HFFc6 (cell line): ENCODE measurements around the gene TMCC1. TPM values are rescaled to one million over a fixed set of nuclear protein-coding genes. Genes with fewer than 3 reads are reported as not detected.
A peak's percentile ranks its signal among the peaks of the same experiment; 100 is the strongest.

ENCODE experiments used
- DNase-seq: peaks from one replicate; pipeline ENCODE4 v3.0.0-alpha.2; 2018
- H3K27ac Mint-ChIP-seq: 2 replicates; pipeline ENCODE4 v1.8.0; 2020; ENCODE audit warnings: mild to moderate bottlenecking, mixed read lengths
- H3K27me3 Mint-ChIP-seq: 2 replicates; pipeline ENCODE4 v1.8.0; 2021; ENCODE audit warnings: mild to moderate bottlenecking, moderate library complexity, mixed read lengths; ENCODE audit not compliant: insufficient read depth
- H3K36me3 Mint-ChIP-seq: 2 replicates; pipeline ENCODE4 v1.8.0; 2021; ENCODE audit warnings: low read depth, mixed read lengths
- H3K4me1 Mint-ChIP-seq: 2 replicates; pipeline ENCODE4 v1.8.0; 2020; ENCODE audit warnings: low read depth, mixed read lengths
- H3K4me3 Mint-ChIP-seq: 2 replicates; pipeline ENCODE4 v1.8.0; 2020; ENCODE audit warnings: mild to moderate bottlenecking, moderate library complexity, mixed read lengths
- H3K9me3 Mint-ChIP-seq: 2 replicates; pipeline ENCODE4 v1.8.0; 2020; ENCODE audit warnings: mild to moderate bottlenecking, mixed read lengths
- total RNA-seq, 6 experiments: library from RNA; stranded (reverse); fragmentation: NEBNext Ultra II Directional; extraction: Animal tissue kit (Norgen Biotek cat#: 25700); gene quantifications; 2 replicates in 1 of 6; 3 replicates in 5 of 6; pipeline ENCODE4 v1.2.3, GENCODE V29; 2021
- TF ChIP-seq, protein P1 (sequence below): fragments of 200-600 bp; sonication (generic); IDR thresholded peaks from 2 replicates; pipeline ENCODE4 v1.5.0; 2021; ENCODE audit warnings: antibody characterized with exemption, mild to moderate bottlenecking

TMCC1 gene
- total RNA-seq, 6 experiments from 2014 or later: 14.3 to 20.8 (median 16.7) TPM

DNA sequence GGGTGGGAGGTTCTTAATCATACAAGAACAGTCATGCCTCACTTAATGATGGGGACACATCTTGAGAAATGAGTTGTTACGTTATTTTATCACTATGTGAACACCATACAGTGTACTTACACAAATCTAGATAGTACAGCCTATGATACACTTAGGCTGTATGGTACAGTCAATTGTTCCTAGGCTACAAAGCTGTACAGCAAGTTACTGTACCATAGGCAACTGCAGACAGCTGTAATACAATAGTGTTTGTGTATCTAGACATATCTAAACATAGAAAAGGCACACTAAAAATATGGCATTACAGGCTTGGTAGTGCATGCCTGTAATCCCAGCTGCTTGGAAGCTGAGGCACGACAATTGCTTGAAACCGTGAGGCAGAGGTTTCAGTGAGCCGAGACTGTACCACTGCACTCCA, 231.3 kb downstream of the TMCC1 start:
- TF ChIP-seq, protein P1, sequence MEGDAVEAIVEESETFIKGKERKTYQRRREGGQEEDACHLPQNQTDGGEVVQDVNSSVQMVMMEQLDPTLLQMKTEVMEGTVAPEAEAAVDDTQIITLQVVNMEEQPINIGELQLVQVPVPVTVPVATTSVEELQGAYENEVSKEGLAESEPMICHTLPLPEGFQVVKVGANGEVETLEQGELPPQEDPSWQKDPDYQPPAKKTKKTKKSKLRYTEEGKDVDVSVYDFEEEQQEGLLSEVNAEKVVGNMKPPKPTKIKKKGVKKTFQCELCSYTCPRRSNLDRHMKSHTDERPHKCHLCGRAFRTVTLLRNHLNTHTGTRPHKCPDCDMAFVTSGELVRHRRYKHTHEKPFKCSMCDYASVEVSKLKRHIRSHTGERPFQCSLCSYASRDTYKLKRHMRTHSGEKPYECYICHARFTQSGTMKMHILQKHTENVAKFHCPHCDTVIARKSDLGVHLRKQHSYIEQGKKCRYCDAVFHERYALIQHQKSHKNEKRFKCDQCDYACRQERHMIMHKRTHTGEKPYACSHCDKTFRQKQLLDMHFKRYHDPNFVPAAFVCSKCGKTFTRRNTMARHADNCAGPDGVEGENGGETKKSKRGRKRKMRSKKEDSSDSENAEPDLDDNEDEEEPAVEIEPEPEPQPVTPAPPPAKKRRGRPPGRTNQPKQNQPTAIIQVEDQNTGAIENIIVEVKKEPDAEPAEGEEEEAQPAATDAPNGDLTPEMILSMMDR: no peak
- Mint-ChIP-seq H3K4me1 (peaks cover 54% of the 10 kb centered on the region), H3K36me3 (no peaks in the 10 kb centered on the region; the same call in 1 of the 2 replicates), H3K4me3 (no peak overlapping the region), H3K9me3 (no peaks in the 10 kb centered on the region), H3K27ac (peak overlapping the region; percentile 73; the same call in 1 of the 2 replicates), H3K27me3 (no peaks in the 10 kb centered on the region)
- no peak for DNase-seq

DNA sequence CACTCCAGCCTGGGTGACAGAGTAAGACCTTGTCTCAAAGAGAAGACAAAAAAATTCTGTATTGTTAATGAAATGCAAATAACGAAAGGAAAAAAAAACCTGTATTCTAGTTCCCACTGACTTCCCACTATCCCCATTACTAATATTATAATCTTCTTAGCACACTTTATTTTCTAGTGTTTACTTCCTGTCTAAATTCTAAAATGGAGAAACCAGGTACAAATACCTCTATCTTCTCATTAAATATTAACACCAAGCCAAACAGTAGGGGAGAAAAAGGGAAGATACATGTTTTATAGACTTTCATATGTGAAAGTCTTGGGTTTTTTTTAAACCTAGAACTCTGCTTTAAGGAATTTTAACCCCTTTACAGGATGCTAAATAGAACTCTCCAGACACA, 231.7 kb downstream of the TMCC1 start:
- Mint-ChIP-seq H3K27ac (no peak overlapping the region), H3K9me3 (no peaks in the 10 kb centered on the region), H3K4me3 (no peak overlapping the region), H3K4me1 (peaks cover 58% of the 10 kb centered on the region), H3K27me3 (no peaks in the 10 kb centered on the region), H3K36me3 (no peaks in the 10 kb centered on the region; the same call in 1 of the 2 replicates)
- TF ChIP-seq, protein P1: no peak
- no peak for DNase-seq

DNA sequence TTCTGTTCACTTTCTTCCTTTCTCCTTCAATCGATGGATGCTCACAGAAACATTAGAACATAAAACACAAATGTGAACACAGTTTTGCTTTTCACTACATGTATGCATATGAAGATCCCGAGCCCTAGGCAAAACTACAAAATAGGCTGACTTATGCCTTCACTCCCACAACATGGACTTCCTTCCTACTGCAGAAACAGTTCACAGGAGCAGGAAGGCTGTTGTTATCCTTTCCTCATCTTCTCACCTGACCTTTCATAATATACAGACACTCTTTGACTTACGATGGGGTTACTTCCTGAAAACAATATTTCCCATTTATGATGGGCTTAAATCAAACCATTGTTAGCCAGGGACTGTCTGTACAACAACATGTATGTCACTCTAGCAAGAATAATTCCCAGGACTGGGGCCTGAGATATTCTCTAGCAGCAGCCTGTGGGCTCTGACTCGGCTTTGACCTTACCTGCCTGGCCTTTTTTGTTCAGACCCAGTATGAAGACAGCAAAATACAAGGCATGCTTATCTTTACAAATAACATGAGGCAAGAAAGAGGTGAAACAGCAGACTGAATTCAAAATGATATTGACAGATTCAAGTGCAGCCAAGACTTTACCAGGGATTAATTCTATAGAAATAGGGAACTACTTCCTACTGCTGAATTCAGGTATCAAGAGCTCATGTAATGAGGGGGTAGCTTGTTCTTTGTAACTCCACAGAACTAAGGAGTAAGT, 235.2 kb downstream of the TMCC1 start:
- no peaks in the 10 kb centered on the region for H3K27me3 Mint-ChIP-seq
- TF ChIP-seq, protein P1: no peak
- no peak for DNase-seq
- H3K4me1 Mint-ChIP-seq: peaks cover 60% of the 10 kb centered on the region
- H3K9me3 Mint-ChIP-seq: no peaks in the 10 kb centered on the region
- H3K4me3 Mint-ChIP-seq: no peak overlapping the region
- H3K27ac Mint-ChIP-seq: peak overlapping the region; percentile 59
- H3K36me3 Mint-ChIP-seq: peaks cover 5% of the 10 kb centered on the region; the same call in 1 of the 2 replicates

DNA sequence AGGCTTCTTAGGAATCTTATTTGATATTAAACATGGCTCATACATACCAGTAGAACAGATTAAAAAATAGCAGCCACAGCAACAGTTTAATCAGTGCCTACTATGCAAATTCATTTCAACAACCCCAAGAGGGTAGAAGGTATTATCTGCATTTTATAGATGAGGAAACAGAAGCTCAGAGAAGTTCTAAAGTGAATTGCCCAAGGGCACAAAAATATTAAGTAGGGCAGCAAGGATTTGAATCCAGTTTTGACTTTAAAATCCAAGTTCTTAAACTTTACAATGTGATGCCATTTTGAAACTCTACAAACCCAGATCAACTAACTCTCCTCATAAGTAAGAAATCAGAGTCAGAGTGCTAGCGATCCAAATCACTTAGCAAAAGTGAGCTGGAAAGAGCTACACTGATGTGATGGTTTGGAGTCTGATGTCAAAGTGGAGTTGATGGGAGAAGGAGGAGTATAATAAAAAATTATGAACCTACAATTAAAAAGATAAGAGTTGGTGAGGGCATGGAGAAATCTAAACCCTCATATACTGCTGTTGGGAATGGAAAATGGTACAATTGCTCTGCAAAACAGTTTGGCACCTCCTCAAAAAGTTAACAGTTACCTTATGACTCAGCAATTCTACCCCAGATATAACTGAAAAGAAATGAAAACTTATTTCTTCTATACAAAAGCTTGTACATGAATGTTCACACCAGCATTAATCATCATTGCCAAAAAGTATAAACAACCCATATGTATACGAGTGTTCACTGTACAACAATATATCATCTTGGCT, 236.1 kb downstream of the TMCC1 start:
- 0 out of 2 replicates have a peak, but pooled peaks cover 5% of the 10 kb centered on the region for H3K36me3 Mint-ChIP-seq
- no peaks in the 10 kb centered on the region for H3K27me3 Mint-ChIP-seq
- peaks cover 60% of the 10 kb centered on the region for H3K4me1 Mint-ChIP-seq
- peak overlapping the region; percentile 59 for H3K27ac Mint-ChIP-seq
- DNase-seq: peak; percentile 8
- TF ChIP-seq, protein P1: no peak
- H3K4me3 Mint-ChIP-seq: no peak overlapping the region
- no peaks in the 10 kb centered on the region for H3K9me3 Mint-ChIP-seq

DNA sequence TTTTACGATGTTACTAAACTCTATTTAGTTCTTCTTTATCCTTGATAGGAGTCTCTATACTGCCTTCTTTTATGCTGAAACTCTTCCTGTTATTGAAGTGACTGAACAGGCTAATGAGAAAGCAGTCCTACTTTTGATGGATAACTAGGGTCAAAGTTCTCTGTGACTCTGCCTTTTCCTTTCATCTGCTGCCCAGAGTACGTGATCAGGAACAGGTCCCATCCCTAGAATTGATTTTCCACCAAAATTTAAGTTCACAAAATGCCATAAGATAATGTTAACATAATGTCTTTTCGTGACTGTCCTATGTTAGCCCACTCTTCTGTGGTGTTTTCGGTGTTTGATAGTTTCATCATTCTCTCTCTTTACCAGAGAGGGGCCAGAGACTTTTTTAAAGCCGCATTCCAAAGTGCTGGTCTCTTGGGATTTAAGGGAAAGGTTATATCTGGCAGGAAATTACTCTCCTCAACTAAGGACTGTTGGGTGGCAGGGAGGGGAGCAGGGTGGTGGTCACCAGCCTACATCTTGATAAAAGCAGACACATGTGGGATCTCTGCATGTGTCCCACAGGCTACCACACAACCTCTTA, 236.8 kb downstream of the TMCC1 start:
- Mint-ChIP-seq H3K27me3 (no peaks in the 10 kb centered on the region), H3K36me3 (0 out of 2 replicates have a peak, but pooled peaks cover 5% of the 10 kb centered on the region), H3K4me3 (no peak overlapping the region), H3K27ac (no peak overlapping the region; the same call in 1 of the 2 replicates), H3K4me1 (peaks cover 66% of the 10 kb centered on the region), H3K9me3 (no peaks in the 10 kb centered on the region)
- TF ChIP-seq, protein P1: no peak
- DNase-seq: no peak
